Glomerular visceral epithelial cell (primary cell): ENCODE data around the gene RANBP9.
A peak's percentile ranks its signal among the peaks of the same experiment; 100 is the strongest.

ENCODE experiments used
- DNase-seq: peaks from one replicate; pipeline ENCODE4 v3.0.0-alpha.2; 2016; ENCODE audit errors: extremely low spot score

RANBP9 gene

GRCh38 chr6:13653296-13653695, 58.3 kb downstream of the RANBP9 start:
- DNase-seq = no peak

- no peak for DNase-seq
Observed at GRCh38 chr6:13649393-13649792, 62.2 kb downstream of the RANBP9 start.

GRCh38 chr6:13648850-13649249, 62.8 kb downstream of the RANBP9 start:
- no peak for DNase-seq

GRCh38 chr6:13643125-13643524, 68.5 kb downstream of the RANBP9 start:
- no peak for DNase-seq

- DNase-seq = no peak
Observed at GRCh38 chr6:13641315-13641714, 70.3 kb downstream of the RANBP9 start.

- no peak for DNase-seq
Observed at GRCh38 chr6:13638626-13639025, 73.0 kb downstream of the RANBP9 start.

- DNase-seq = no peak
Observed at GRCh38 chr6:13638014-13638413, 73.6 kb downstream of the RANBP9 start.

GRCh38 chr6:13635948-13636658, 75.5 kb downstream of the RANBP9 start:
- no peak for DNase-seq

- DNase-seq = no peak
Observed at GRCh38 chr6:13633343-13633742, 78.3 kb downstream of the RANBP9 start.

GRCh38 chr6:13630499-13630898, 81.1 kb downstream of the RANBP9 start:
- DNase-seq = no peak

GRCh38 chr6:13629459-13630116, 82.0 kb downstream of the RANBP9 start:
- DNase-seq = no peak

GRCh38 chr6:13624871-13625288, 86.8 kb downstream of the RANBP9 start:
- DNase-seq = peak; percentile 37

- DNase-seq = no peak
Observed at GRCh38 chr6:13617066-13617465, 94.6 kb downstream of the RANBP9 start.

- peak; percentile 45 for DNase-seq
Observed at GRCh38 chr6:13615792-13616120, 95.9 kb downstream of the RANBP9 start.

- DNase-seq = peak; percentile 98
Observed at GRCh38 chr6:13614926-13615791, 96.5 kb downstream of the RANBP9 start, which contains the start of gene NOL7. TSS of gene NOL7 (plus strand) at chr6:13615335. CDS start at chr6:13615359, 24 bp downstream.

- peak; percentile 55 for DNase-seq
Observed at GRCh38 chr6:13614126-13614925, 97.3 kb downstream of the RANBP9 start.

GRCh38 chr6:13613029-13613594, 98.5 kb downstream of the RANBP9 start:
- DNase-seq = no peak

- no peak for DNase-seq
Observed at GRCh38 chr6:13611715-13612114, 99.9 kb downstream of the RANBP9 start.

- no peak for DNase-seq
Observed at GRCh38 chr6:13605634-13606033, 106.0 kb downstream of the RANBP9 start.

GRCh38 chr6:13604546-13605416, 106.9 kb downstream of the RANBP9 start:
- no peak for DNase-seq
